ENCODE results near the gene TMCO6. TPM values are rescaled to one million over a fixed set of nuclear protein-coding genes. Genes with fewer than 3 reads are reported as not detected.
A peak's percentile ranks its signal among the peaks of the same experiment; 100 is the strongest.
"Not testable (repeated sequence)": the region's sequence is repeated elsewhere in the genome, so short reads cannot be mapped to it uniquely, and the experiment has no call there.

Gene TMCO6
- total RNA-seq = 5.3 and 8.1 TPM in 2 replicates
- polyA plus RNA-seq (2012) = 8.1 TPM

DNA sequence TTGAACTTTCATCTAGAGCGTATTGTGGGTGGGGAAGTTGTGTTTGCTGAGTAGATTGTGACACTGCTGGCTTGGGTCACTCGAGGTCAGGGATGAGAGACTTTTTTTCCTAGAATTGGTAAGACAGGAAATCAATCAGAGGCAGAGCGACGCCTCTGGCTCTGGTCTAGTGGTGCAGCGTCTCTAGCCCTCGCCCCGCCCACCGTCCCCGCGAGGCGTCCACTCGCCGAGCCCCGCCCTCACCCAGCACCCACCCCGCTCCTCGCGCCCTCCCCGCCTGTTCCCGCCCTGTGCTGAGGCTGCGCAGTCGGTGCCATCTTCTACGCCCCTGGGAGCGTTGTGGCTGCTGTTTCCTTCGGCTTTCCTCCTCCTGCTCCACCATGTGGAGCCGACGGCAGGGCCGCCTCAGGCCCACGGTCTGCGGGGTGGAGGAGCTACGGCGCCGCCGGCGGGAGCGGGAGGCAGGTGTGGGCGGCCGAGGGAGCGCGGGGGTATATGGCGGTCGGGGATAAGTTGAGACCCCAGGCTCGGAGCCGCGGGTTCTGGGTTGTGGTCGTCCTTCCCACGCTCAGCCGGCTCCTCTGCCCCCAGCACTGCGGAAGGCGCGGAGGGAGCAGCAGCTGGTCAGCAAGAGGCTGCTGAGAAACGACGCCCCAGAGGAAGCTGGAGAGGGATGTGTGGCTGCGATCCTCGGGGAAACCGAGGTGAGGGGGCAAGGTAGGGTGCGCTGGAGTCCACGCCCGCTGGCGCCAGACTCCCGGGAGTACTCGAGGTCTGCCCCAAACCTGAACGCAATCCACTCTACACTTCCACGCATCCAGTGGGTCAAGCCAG is at the start of gene TMCO6:
Gene TMCO6, plus strand, starts transcription at position 304 of the 834 bp plus-strand sequence. Its CDS starts 77 bp downstream, at position 381.
- peak; percentile 96 for DNase-seq (ENCODE audit: low read depth)

DNA sequence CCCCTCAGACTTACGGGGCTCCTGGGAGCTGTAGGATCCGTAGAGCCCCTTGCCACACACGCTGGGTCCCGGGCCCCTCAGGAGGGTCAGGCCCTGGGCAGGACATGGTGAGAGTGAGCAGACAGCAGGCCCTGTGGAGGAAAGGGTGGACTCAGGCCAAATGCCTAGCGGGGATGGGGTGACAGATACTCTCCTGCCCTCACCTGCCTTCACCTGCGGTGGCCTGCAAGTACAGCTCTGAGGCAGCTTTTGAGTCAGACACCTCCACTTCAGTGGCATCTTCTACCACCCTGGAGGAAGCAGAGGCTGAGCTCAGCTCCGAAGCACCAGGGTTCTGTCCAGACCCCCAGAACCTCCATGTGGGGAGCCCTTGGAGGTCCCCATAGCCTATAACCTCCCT is 48.4 kb upstream of the TMCO6 start:
- DNase-seq (ENCODE audit: low read depth) = no peak

DNA sequence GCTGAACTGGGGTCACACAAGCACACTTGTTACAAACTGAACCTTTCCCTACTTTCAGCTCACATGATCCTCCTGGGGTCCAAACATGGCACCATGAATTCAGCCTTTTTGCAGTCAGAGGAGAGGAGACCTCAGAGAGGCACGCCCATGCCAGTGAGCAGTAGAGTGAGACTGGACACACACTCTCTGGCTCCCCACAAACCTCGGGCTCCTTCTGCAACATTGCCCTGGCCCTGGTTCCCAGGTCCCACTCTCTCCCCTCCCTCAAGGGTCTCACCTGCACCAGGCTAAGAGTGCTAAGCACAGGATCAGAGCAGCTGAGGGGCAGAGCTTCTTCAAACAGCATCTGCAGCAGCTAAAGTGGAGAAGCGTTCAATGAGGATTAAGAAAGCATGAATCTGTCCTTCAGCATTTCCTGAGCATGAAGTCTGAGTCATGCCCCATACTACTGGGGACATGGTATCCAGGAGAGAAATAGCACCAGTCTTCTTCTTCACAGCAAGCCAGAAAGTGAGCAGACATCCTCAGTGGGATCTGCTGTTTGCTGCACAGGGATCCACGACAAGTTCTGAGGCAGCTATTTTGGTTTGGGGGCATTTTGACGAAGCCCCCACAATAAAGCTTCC is 47.4 kb upstream of the TMCO6 start:
- peak; percentile 60 for DNase-seq (ENCODE audit: low read depth)

DNA sequence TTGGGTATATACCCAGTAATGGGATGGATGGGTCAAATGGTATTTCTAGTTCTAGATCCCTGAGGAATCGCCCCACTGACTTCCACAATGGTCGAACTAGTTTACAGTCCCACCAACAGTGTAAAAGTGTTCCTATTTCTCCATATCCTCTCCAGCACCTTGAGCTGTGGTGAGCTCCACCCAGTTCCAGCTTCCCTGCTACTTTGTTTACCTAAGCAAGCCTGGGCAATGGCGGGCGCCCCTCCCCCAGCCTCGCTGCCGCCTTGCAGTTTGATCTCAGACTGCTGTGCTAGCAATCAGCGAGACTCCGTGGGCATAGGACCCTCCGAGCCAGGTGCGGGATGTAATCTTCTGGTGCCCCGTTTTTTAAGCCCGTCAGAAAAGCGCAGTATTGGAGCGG is 46.2 kb upstream of the TMCO6 start:
- DNase-seq (ENCODE audit: low read depth) = not testable (repeated sequence)

DNA sequence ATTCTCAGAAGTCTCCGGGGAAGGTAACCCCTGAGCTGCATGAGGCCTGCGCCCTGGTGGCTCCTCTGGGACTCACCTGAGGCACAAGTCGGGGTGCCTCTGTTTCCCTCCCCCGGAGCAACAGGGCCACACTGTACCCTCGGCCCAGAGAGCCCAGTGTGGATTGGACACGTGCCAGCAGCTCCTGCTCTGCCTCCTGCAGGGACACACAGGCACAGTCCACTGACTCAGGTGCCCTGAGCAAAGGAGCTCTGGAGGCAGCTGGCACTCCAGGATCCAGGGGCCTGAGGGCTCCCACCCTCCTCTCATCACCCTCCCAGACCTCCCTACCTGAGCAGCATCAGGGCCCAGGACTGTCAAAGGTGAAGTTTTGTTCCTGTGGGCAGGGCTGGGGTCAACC is 45.1 kb upstream of the TMCO6 start:
- no peak for DNase-seq (ENCODE audit: low read depth)

DNA sequence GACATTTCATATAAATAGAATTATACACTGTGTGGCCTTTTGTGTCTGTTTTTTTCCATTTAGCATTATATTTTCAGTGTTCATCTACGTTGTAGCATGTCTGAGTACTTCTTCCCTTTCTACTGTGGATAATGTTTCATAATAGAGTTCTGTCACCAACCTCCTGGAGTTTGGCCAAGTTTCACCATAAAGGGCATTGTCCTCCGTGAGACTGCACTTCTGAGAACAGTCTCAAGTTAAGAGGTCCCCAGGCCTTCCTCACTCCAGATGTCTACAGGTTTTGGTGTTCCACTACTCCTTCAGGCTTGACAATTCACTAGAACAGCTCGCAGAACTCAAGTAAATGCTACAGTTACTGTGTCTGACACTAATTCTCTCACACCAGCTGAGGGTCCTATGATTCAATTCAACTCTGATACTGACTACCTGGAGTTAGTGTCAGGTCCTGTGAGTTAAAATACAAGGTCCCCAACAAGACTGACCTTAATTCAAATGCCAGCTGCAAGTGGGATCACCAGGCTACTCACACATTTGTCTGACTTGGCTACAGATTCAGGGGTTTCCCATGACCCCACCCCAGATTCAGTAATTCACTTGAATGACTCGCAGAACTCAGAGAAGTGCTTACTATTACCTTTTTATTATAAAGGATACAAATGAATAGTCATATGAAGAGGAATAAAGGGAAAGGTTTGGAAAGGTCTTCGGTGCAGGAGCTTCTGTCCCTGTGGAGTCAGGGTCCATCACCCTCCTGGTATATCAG is 43.5 kb upstream of the TMCO6 start:
- peak; percentile 22 for DNase-seq (ENCODE audit: low read depth)

DNA sequence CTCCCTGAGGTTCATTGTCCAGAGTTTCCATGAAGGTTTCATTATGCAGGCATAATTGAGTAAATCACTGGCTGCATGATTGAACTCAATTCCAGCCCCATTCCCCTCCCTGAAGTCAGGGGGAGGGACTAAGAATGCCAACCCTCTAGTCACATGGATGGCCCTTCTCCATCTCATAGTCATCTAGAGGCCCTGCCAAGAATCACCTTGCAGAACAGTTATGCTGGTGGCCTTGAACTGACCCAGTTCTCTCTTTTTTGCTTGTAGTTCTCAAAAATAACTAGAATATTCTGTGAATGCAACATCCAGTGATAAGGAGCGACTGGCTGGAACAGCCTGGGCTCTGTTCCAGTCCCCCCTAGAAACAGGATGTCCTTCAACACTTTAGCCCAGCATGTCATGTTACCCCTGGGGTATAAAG is 42.9 kb upstream of the TMCO6 start:
- DNase-seq (ENCODE audit: low read depth) = no peak

DNA sequence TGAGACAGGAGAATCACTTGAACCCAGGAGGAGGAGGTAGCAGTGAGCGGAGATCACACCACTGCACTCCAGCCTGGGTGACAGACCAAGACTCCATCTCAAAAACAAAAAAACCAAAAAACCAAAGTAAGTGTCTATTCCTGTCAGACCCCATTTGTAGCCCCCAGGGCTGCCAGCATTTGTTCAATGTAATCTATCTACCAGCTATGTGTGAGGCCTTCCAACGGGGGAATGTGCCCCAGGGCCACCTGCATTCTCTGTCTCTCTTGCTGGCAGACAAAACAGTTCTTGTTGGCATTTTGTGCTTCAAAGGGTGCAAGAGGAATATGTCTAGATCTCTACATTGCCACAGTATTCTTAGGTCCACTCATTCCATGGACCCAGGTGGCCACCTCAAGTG is 40.4 kb upstream of the TMCO6 start:
- no peak for DNase-seq (ENCODE audit: low read depth)

DNA sequence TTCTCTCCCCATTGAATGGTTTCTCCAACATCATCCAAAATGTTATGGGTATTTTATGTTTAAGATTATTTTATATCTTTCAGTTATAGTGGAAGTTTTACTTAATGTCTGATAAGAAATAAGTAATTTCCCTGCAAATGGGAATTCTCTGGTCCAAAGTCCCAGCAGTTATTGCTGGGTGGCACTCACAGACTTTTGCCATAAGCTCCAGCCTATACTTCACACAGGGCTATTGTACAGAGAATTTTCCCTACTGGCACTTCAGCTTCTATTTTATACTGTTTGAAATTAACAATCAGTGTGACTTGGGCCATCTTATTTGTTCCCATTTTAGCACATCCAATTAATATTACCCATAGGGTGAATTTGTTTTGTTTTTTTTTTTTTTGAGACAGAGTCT is 39.2 kb upstream of the TMCO6 start:
- no peak for DNase-seq (ENCODE audit: low read depth)

DNA sequence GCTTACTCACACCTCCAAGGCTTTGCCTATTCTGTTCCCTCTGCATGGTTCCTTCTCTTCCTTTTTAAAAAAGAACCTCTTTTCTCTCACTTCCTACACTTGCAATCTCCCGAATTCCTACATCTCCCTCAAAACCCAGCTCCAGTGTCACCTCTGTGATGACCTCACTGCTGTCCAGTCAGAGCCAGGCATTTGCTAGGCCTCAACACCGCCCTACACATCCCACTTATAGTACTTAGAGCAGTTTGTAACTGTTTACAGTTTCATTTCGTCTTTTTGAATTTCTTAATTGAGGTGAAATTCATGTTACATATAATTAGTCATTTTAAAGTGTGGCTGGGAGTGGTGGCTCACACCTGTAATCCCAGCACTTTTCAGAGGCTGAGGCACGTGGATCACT is 37.1 kb upstream of the TMCO6 start:
- no peak for DNase-seq (ENCODE audit: low read depth)

DNA sequence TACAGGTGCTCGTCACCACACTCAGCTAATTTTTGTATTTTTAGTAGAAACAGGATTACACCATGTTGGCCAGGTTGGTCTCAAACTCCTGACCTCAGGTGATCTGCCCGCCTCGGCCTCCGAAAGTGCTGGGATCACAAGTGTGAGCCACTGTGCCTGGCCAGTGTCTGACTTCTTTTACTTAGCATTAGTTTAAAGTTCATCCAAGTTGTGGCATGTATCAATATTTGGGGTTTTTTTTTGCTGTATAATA is 35.9 kb upstream of the TMCO6 start:
- not testable (repeated sequence) for DNase-seq (ENCODE audit: low read depth)

DNA sequence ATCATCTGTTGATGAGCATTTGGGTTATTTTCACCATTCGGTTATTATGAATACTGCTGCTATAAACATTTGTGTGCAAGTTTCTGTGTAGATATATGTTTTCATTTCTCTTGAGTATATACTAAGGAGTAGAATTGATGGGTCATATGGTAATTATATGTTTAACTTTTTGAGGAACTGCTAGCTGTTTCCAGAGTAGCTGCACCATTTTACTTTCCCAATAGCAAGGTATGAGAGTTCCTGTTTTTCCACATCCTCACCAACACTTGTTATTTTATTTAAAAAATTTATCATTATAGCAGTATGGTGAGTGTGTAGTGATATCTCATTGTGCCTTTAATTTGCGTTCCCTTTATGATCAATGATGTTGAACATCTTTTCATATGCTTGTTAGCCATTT is 35.5 kb upstream of the TMCO6 start:
- DNase-seq (ENCODE audit: low read depth) = no peak

DNA sequence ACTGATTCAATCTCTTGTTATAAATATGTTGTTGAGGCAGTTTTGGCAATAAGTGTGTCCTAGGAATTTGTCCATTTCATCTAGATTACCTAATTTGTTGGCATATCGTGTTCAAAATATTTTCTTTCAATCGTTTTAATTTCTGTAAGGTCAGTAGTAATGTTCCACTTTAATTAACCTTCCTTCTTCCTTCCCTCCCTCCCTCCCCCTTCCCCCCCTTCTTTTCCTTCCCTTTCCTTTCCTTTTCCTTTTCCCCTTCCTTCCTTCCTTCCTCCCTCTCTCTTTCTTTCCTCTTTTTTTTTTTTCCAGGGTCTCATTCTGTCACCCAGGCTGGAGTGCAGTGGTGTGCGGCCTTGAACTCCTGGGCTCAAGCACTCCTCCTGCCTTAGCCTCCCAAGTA is 33.4 kb upstream of the TMCO6 start:
- no peak for DNase-seq (ENCODE audit: low read depth)

DNA sequence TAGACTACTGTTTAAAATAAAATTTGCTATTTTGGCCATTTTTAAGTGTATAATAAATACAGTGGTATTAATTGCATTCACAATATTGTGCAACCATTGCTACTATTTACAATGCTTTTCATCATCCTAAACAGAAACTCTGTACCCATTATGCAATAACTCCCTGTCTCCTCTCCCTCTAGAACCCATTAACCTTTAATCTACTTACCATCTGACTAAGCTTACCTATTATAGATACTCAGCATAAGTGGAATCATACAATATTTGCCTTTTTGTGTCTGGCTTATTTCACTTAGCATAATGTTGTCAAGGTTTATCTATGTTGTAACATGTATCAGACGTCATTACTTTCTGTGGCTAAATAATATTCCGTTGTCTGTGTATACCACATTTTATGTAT is 32.2 kb upstream of the TMCO6 start:
- DNase-seq (ENCODE audit: low read depth) = no peak

DNA sequence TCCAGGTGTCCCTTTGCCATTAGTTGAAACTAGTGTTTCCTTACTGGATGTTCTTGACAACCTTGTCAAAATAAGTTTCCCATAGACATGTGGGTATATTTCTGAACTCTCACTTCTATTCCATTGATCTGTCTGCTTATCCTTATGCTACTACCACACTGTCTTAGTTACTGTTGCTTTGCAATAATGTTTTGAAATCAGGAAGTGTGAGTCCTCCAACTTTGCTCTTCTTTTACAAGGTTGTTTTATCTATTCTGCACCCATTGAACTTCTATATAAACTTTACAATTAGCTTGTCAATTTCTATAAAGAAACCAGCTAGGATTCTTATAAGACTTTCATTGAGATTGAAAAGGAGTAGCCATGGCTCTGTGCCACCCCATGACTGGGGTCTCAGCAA is 30.5 kb upstream of the TMCO6 start:
- no peak for DNase-seq (ENCODE audit: low read depth)

DNA sequence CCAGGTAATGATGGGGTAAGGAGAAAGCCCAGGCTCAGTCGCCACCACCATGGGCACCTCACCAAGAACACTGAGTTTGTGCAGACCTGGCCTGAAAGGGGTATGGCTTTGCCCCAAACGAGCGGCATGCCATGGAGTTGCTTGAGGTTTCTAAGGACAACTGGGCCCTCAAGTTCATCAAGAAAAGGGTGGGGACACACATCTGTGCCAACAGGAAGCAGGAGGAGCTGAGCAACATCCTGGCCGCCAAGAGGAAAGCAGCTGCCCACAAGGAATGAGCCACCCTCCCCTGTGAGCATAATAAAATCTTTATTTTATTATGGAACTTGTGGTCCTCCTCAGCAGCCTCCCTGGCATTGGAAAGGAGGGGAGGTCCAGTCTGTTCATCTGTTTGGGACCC is 30.1 kb upstream of the TMCO6 start:
- DNase-seq (ENCODE audit: low read depth) = peak; percentile 74

DNA sequence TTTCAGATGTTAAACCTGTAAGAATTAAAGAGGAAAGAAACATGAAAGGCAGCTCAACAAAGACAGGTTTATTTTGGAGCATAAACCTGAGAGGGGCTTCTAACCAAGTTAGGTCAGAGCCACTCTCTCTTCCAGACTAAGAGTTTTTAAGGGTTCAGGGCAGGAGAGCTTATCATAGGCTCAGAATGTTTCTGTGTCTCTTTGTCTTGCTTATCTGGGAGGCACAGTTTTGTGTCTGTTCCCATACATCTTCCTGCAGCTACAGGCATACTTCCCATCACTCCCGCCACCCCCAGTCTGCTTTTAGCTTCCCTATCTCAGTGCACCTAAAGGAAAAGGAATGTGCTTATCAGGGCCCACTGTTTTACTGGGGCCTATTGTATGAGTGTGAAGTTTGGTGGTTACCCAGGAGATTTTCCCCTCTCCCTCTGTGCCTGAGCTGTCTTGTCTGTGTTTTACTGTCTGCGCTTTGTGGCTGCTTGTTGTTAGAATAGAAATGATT is 28.2 kb upstream of the TMCO6 start:
- DNase-seq (ENCODE audit: low read depth) = no peak

DNA sequence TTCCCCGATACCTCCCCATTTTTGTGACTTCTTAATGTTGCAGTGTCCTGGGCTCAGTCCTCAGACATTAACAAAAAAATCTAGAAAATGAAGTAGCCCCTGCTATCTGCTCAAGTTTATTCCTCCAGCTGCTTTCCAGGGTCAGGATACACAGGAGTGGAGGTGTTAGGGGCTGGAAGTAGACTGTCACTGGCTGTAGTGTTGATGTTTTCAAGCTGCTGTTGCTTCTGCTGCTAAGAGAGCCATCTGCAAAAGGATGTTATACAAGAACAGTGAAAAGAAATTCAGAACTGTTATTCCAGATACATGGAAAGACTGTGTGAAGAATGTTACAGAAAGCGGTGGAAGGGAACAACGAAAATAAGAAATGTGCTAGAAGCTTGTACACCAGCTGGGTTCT is 16.9 kb upstream of the TMCO6 start:
- no peak for DNase-seq (ENCODE audit: low read depth)

DNA sequence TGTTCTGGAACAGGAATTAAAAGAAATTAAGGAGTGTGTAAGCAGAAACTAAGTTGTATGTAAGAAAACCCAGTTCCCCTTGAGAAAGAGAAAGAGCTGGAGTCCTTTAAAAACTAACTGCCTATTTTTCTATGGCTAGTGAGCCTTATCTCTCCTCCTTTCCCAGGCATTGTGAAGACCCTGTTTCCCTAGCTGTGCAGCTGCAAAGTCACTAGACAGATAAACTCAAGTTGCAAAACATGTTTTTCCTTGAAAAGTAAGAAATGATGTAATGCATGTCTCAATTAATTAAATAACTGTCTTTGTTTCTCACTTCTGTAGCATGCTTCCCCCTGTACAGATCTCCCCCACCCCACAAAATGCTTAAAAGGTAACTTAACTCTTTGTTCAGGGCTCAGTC is 16.2 kb upstream of the TMCO6 start:
- not testable (repeated sequence) for DNase-seq (ENCODE audit: low read depth)

DNA sequence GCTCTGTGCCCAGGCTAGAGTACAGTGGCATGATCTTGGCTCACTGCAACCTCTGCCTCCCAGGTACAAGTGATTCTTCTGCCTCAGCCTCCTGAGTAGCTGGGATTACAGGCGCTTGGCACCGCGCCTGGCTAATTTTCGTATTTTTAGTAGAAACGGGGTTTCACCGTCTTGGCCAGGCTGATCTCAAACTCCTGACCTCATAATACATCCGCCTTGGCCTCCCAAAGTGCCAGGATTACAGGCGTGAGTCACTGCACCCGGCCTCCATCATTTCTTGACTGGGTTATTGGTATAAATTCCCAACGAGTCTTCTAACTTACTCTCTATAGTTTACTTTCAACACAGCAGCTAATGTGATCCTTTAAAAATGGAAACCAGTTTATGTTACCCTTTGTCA is 14.4 kb upstream of the TMCO6 start:
- not testable (repeated sequence) for DNase-seq (ENCODE audit: low read depth)

DNA sequence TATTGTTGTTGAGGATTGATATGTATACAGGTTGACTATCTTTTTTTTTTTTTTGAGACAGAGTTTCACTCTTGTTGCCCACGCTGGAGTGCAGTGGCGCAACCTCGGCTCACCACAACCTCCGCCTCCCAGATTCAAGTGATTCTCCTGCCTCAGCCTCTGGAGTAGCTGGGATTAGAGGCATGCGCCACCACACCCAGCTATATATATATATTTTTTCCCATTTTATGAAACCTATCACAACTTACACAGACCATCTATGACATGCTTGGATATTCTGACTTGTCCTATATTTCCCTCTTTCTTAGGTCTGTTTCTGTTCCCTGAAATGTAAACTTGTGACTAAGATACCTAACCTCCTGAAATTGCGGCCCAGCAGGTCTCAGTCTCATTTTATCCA is 11.3 kb upstream of the TMCO6 start:
- DNase-seq (ENCODE audit: low read depth) = no peak

DNA sequence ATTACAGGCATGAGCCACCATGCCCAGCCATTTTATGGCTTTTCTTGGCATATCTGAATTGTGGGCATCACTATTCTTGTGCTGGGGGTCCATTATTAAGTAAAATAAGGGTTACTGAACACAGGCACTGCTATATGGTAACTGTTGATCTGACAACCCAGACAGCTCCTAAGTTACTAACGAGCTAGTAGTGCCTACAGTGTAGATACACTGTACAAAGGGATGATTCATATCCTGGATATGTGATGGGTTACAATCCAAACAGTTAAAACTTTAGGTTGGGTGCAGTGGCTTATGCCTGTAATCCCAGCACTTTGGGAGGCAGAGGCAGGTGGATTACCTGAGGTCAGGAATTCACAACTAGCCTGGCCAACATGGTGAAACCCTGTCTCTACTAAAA is 10.5 kb upstream of the TMCO6 start:
- DNase-seq (ENCODE audit: low read depth) = no peak
